Measurements from ENCODE around the gene PCNT.
"Not testable (repeated sequence)": the region's sequence is repeated elsewhere in the genome, so short reads cannot be mapped to it uniquely, and the experiment has no call there.

Gene PCNT

DNA sequence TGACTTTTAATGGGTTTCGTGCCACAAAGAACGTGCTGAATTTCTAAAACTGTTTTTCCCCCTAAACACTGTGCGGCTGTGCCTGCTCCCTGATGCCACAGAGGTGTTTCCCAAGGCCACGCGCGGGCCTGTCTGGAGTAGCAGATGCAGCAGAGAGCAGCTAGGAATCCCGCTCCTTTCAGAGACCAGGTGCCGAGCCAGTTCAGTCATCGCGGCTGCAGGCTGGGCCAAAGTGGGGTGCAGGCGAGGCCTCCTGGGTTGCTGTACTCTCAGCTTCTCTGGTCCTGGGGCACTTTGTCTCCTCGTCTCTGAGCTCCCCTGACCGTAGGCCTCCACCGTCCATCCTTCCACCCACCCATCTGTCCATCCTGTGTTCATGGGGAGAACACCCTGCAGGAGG lies 117.4 kb downstream of the PCNT start:
- in situ Hi-C loops (cut with MboI; ENCODE audit: low sequenced_read_pairs) = no loop called here

DNA sequence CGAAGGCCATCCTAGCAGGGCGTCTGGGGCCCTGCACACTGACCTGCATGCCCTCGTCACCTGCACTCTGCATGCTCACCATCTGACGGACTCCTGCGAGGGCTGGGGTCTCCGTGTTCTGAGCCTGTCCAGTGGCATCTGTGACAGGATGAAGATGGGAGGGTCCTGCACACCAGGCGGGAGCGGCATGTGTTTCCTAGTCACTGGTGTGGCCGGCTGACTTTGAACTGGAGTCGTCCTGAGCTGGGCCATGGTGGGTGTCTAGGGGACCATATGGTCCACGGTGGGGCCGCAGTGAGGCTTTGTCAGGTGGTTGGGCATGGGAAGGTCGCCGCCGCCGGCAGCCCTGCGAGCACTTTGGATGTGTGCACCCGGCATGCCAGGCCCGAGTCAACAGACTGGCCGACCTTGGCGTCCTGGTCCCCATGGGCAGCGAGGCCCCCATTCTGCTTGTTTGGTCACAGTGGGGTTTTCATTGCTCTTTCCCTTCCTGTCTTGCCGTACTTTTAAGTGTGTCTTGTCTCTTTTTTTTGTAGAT lies 118.1 kb downstream of the PCNT start:
- in situ Hi-C loops (cut with MboI; ENCODE audit: low sequenced_read_pairs) = no loop called here

DNA sequence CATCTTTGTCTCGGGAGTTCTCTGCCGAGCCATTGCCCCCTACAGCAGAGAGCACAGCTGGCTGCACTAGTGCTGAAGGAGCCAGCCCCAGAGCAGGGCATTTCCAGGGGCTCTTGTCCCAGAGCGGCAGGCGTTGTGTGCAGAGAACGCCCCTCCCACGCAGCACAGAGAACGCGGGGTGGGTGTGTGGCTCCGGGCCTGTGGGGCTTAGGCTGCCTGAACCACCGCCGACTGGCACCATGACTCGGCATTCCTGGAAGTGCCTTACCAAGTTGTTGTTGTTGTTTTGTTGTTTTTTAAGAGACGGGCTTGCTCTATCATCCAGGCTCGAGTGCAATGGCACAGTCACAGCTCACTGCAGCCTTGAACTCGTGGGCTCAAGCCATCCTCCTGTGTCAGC lies 119.0 kb downstream of the PCNT start:
- in situ Hi-C loops (cut with MboI; ENCODE audit: low sequenced_read_pairs) = no loop called here

DNA sequence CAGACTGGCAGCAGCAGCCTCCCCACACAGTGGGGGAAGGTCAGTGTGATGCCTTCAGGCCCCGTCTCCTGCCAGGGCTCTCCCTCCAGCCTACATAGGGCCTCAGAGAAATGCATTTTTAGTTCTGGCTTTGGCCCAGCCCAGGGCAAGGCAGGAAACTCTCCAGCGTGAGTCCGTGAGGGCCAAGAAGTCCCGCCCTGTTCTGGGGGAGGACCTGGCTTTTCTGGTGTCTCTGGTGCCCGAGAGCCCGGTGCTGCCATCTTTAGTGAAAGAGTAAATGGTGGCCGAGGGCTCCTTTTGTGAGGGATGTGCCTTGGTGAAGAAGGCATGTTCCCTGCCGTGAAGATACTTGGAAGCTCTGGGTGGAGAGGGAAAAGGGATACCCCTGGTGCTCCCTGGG lies 120.0 kb downstream of the PCNT start:
- in situ Hi-C loops (cut with MboI; ENCODE audit: low sequenced_read_pairs) = no loop called here

DNA sequence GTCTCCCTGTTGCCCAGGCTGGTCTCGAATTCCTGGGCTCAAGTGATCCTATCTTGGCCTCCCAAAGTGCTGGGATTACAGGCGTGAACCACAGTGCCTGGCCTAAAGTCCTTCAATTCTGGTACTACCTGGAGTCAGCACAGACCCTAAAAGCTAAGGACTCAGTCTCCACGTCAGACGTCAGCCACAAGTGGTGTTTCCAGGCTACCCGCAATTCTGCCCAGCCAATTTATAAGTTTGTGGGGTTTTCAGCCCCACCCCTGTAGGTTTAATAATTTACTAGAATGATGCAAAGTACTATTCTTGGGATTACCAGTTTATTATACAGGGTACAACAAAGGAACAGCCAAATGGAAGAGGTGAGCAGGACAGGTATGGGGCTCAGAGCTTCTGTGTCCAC lies 124.2 kb downstream of the PCNT start:
- in situ Hi-C loops (cut with MboI; ENCODE audit: low sequenced_read_pairs) = no loop called here

DNA sequence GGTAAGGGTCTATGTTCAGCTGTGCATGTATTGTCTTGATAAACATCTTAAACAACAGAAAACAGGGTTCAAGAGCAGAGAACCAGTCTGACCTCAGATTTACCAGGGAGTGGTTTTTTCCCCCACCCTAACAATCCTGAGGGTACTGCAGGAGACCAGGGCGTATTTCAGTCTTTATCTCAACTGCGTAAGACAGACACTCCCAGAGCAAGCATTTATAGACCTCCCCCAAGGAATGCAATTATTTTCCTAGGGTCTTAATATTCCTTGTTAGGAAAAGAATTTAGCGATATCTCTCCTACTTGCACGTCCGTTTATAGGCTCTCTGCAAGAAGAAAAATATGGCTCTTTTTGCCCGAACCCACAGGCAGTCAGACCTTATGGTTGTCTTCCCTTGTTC lies 124.9 kb downstream of the PCNT start:
- in situ Hi-C loops (cut with MboI; ENCODE audit: low sequenced_read_pairs) = not testable (repeated sequence)

DNA sequence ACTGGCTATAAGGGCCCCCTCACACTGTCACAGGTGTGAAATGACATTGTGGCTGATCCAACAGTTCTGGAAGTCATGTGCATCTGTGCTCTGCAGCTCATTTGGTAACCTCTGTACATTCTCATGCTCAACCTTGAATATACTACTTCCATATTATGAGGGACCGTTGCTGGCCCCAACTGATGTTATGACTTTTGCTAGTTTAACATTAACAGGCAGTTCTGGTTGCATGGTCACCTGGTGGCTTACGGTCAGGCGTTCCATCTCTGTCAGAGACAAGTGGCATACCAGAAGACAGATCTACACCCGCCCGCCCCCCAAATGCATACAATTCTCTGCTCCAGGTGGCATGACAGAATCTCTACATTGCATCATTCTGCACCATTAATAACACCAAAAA lies 128.8 kb downstream of the PCNT start:
- in situ Hi-C loops (cut with MboI; ENCODE audit: low sequenced_read_pairs) = no loop called here

DNA sequence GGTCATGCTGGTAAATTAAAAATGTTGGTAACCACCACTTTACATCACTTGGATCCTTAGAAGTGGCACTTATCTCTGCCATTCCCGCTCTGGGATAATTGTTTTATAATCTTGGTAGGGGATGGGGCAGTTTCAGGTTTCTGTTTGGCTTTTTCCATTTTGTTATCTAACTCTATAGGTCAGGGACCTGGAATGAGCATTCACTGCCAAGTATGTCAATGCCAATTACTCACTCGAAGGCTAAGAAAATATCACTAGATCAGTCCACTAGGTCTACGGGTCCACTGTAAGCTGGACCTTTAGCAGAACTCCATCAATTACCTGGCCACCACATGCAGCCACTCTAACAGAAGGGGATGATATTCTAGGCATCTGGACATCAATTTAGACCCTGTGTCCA lies 130.2 kb downstream of the PCNT start:
- in situ Hi-C loops (cut with MboI; ENCODE audit: low sequenced_read_pairs) = no loop called here

DNA sequence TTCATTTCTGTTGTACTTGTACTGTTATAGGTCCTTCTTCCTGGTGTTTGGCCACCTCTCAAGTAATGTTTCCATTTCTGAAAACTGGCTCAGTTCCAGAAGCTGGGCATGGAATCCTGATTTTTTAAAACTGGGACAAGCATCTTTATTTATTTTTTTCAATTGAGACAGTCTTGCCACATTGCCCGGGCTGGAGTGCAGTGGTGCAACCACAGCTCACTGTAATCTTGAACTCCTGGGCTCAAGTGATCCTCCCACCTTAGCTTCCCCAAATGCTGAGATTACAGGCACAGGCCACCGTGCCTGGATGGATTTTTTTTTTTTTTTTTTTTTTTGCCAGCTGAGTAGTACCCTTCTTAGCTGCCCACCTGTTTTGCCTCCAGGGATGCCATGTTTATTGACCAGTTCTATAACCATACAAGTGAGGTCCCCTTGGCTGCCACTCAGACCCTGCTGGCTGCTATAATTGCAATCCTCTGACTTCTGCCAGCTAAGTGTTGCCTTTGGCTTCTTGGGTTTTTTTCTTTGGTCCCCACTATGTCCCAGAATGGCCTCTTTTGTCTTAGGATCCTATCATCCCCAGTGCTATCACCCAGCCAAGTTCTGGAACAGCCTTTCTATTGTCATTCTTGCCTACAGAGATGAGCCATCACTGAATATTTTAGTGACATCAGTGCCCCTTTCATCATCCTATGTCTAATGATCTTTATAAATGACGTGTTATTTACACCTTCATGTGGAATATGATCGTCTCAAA lies 130.9 kb downstream of the PCNT start:
- in situ Hi-C loops (cut with MboI; ENCODE audit: low sequenced_read_pairs) = no loop called here

DNA sequence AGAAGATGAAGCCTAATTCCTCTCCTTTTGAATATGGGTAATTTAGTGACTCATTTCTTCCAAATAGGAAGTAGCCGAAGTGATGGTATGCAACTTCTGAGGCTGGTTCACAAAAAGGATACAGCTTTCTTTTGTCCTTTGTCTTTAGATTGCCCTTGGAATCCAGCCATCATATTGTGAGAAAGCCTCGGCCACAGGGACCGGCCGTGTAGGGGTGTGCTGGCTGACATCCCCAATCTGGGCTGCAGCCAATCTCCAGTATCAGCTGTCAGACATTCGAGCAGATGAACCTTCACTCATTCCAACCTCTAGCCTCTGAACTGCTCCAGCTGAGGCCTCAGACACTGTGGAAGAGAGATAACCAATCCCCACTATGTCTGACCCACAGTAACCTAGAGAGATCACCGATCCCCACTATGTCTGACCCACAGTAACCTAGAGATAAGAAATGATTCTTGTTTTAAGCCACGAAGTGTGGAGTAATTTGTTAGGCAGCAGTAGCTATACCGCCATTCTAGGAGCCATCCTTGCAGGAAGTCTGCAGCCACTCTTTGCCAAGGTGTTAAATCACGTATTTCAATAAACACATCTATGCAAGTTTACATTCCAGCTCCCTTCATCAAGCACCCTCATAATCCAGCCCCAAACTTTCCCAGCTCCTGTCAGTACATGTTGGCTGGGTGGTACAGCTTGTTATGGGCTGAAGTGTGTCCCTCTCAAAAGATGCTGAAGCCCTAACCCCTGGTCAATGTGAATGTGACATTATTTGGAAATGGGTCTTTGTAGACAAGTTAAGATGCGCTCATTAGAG lies 131.8 kb downstream of the PCNT start:
- in situ Hi-C loops (cut with MboI; ENCODE audit: low sequenced_read_pairs) = no loop called here

DNA sequence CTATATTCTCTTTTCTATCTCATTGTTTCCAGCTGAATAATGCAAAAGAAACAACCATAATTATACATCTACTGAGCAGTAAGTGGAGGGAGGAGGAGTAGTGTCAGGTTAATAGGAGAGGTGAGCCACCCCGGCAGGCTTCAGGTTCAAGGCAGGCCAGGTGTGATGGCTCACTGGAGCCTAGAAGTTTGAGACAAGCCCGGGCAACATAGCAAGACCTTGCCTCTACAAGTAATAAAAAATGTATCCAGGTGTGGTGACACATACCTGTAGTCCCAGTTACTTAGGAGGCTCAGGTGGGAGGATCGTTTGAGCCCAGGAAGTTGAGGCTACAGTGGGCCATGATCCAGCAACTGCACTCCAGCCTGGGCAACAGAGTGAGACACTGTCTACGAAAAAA lies 132.8 kb downstream of the PCNT start:
- in situ Hi-C loops (cut with MboI; ENCODE audit: low sequenced_read_pairs) = no loop called here

DNA sequence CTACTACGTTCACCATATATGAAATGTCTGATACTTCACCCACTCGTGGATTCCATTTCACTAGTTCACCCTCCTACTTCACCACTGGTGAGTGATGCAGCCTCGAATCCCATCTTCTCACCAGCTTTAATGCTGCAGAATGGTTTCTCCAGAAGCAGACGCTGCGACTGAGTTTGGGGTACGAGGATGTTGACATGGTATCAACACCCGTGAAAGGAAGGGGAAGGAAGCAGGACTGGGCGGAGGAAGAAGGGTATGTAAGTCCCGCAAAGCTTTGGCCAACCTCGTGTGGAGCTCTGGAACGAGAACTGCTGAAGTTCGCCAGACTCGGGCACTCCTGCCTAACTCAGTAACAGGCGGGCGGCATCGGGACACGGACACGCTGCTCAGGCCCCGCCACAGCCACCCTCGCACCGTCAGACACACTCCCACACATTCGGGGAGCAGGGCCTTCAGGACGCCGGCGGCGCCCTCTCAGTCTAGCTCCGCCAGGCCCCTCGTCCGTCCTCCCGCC lies 133.9 kb downstream of the PCNT start:
- in situ Hi-C loops (cut with MboI; ENCODE audit: low sequenced_read_pairs) = no loop called here

DNA sequence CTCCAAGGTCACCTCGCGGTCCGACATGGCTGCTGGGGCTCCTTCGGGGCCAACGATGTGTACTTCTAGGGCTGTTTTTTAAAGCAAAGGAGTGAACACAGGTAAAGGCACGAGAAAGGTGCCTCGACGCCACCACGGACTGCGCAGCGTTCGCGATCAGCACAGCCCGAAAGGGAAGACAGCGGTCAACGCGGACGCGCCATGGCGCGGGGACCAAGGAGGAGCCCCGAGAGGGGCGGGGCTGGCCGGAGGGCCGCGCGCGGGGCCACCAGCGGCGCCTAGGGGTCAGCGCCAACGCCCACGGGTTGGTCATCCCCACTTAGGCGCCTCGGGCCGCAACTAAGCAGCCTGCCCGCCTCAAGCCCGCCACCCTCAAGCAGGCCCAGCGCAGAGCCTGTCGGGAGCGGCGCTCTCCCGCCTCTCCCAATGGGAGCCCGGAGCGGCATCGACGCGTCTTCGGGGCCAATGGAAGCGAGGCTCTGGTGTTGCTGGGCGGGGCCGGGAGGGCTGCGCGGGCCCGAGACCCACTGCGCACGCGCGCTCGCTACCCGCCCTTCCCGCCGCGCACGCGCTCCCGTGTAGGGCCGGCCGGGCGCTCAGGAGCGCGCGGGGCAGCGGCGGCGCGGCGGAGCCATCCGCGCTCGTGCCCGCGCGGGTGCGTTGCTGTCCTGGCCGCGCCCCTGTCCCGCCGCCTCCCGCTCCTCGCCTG lies 134.5 kb downstream of the PCNT start, which contains the start of gene DIP2A:
DIP2A (plus strand) TSS at position 577 of the 709 bp plus-strand sequence. CDS start 241 bp downstream, outside the sequence.
- in situ Hi-C loops (cut with MboI; ENCODE audit: low sequenced_read_pairs) = no loop called here

DNA sequence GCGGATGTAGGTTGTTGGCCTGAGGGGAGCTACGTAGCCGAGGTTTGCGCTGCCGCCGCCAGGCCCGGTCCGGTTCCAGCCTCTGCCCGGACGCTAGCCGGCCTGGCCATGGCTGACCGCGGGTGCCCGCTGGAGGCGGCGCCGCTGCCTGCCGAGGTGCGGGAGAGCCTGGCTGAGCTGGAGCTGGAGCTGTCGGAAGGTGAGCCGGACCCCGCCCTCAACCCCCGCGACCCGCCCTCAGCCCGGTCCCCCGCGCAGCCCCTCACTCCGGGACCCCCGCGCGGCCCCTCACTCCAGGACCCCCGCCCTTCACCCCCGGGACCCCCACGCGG lies 135.0 kb downstream of the PCNT start:
- in situ Hi-C loops (cut with MboI; ENCODE audit: low sequenced_read_pairs) = no loop called here

DNA sequence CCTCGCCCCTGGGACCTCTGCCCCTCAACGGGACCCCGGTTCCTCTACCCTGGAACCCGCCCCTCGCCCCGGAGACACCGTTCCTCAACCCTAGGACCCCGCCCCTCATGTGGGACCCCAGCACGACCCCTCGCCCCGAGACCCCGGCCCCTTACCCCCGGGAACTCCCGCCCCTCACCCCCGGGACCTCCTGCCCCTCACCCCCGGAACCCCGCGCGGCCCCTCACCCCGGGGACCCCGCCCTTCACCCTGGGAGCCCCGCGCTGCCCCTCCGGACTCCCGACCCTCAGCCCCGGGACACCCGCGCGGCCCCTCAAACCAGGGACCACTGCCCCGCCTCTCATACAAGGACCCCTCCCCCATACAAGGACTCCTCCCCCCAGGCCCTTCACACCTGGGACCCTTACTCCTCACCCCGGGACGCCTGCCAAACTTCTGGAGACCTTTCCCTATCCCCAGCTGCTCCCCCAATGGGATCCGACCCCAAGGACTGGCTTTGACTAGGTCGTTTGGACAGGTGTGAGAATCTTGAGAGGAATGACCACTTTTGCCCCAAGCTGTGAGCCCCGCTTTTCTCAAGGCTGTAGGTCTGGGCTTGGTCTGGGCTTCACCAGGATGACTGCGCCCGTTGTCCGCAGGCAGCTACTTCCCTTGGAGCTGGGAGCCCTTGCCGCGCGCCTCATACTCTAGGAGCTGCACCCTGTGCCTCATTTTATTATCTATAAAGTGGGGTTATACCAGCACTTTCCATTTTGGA lies 135.6 kb downstream of the PCNT start:
- in situ Hi-C loops (cut with MboI; ENCODE audit: low sequenced_read_pairs) = no loop called here

DNA sequence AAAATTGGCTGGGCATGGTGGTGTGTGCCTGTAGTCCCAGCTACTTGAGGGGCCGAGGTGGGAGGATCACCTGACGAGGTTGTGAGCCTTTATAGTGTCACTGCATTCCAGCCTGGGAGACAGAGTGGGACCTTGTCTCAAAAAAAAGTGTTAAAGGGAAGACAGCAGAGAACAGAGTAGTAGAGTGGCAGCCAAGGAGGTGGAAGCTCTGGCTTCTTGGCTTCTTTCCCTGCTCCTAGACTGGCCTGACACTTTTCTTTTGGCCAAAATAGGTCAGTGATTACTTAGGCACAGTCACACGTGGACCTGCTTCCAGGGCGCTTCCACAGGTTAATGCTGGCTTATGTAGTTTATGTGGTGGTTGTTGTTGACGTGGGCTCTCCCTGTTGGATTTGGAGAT lies 138.0 kb downstream of the PCNT start:
- in situ Hi-C loops (cut with MboI; ENCODE audit: low sequenced_read_pairs) = no loop called here

DNA sequence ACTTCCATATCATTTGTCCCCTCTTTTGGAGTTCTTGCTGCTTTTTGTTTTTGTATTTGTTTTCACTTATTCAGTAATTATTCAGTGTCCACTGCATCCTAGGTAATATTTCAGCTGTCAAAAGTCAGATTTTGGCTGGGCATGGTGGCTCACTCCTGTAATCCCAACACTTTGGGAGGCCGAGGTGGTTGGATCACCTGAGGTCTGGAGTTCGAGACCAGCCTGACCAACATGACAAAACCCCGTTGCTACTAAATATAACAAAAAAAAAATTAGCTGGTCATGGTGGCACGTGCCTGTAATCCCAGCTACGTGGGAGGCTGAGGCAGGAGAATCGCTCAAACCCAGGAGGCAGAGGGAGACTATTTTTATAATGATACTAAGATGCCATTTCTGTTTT lies 141.2 kb downstream of the PCNT start:
- in situ Hi-C loops (cut with MboI; ENCODE audit: low sequenced_read_pairs) = not testable (repeated sequence)

DNA sequence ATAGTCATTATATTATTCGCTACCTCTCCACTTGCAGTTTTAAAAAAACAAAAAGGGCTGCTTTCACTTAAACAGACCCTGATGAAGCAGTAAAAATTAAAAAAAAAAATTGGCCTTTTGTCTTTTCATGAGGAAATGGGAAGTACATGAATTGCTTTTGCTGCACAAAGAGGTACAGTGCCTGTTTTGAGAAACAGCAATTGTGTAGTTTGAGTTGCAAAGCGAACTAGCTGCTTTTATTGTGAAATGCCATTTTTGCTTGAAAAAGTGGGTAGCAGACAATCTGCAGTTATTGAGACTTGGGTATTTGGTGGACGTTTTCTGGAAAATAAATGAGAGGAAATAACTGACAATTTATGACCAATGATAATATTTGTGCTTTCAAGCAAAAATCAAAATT lies 141.7 kb downstream of the PCNT start:
- in situ Hi-C loops (cut with MboI; ENCODE audit: low sequenced_read_pairs) = no loop called here

DNA sequence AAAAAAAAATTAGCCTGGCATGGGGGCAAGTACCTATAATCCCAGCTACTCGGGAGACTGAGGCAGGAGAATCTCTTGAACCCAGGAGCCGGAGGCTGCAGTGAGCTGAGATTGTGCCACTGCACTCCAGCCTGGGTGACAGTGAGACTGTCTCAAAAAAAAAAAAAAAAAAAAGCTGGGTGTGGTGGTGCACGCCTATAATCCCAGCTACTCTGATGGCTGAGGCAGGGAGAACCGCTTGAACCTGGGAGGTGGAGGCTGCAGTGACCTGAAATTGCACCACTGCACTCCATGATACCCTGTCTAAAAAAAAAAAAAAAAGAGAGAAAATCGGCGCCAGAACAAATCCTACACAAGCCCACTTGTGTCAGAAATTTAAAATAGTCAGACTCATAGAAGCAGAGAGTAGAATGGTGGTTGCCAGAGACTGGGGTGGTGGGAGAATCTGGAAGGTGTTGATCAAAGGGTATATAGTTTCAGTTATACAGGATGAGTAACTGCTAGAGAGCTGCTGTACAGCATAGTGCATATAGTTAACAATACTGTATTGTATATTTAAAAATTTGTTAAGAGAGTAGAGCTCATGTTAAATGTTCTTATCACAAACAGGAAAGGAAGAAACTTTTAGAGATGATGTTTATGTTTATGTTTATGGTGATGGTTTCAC lies 144.3 kb downstream of the PCNT start:
- in situ Hi-C loops (cut with MboI; ENCODE audit: low sequenced_read_pairs) = no loop called here

DNA sequence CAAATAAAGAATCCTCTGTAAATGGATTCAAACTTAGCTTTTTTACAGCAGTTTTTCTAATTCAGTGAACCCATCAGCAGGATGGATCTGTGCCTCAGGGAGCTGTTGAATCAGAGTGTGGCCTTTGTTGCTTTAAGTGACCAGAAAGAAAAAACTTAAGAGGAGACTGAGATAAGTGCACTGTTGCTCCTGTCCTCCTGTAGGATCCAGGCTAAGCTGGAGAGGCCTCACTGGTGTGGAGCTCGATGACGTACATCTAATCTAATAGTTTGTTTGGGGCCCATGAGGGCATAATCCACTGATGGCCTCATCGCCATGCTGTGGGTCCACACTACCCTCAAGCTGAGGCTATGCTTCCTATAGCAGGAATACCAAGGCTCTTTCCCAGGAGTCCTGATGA lies 145.3 kb downstream of the PCNT start:
- in situ Hi-C loops (cut with MboI; ENCODE audit: low sequenced_read_pairs) = no loop called here

Data from HL-60/S4 (cell line).